ENCODE measurements around the gene ATRX. TPM values are rescaled to one million over a fixed set of nuclear protein-coding genes. Genes with fewer than 3 reads are reported as not detected.

ATRX gene
- total RNA-seq, 4 donors from 2014 or later: 79.3 to 309 (median 99.6) TPM

DNA sequence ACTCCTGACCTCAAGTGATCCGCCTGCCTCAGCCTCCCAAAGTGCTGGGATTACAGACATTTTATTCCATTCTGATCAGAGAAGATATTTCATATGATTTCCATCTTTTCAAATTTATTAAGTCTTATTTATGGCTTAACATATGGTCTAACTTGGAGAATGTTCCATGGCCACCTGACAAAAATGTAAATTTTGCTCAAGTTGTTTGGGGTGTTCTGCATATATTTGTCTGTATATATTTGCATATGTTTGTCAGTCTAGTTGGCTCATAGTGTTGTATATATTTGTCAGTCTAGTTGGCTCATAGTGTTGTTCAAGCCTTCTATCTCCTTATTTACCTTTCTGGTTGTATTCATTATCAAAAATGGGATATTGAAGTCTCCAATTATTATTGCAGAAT is 16.2 kb upstream of the ATRX start:
- TF ChIP-seq POLR2A (IDR thresholded peaks at IDR 0.05): no peak
- TF ChIP-seq, protein P1, sequence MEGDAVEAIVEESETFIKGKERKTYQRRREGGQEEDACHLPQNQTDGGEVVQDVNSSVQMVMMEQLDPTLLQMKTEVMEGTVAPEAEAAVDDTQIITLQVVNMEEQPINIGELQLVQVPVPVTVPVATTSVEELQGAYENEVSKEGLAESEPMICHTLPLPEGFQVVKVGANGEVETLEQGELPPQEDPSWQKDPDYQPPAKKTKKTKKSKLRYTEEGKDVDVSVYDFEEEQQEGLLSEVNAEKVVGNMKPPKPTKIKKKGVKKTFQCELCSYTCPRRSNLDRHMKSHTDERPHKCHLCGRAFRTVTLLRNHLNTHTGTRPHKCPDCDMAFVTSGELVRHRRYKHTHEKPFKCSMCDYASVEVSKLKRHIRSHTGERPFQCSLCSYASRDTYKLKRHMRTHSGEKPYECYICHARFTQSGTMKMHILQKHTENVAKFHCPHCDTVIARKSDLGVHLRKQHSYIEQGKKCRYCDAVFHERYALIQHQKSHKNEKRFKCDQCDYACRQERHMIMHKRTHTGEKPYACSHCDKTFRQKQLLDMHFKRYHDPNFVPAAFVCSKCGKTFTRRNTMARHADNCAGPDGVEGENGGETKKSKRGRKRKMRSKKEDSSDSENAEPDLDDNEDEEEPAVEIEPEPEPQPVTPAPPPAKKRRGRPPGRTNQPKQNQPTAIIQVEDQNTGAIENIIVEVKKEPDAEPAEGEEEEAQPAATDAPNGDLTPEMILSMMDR (IDR thresholded peaks at IDR 0.05): no peak
- Histone ChIP-seq H3K4me3 (no peak overlapping the region), H3K27me3 (no peaks in the 10 kb centered on the region), H3K36me3 (no peaks in the 10 kb centered on the region), H3K27ac (no peak overlapping the region), H3K4me1 (no peaks in the 10 kb centered on the region), H3K9me3 (peaks cover 0 to 3% (median 0%) of the 10 kb centered on the region in 4 donors)
- no peak for DNase-seq

DNA sequence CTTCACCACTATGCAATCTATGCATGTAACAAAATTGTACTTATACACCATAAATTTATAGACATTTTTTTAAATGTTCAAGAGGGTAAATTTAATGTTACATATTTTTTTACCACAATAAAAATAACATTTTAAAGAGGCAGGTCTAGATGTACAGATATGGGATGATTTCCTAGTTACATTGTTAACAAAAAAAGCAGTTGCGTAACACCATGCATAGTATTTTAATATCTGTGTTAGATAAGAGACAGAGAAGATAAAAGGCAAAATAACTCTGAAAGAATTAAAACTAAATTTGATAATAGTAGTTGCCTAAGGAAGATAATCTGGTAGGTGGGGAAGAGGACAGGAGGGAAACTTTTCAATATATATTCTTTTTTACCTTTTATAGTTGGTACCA is 9.1 kb upstream of the ATRX start:
- Histone ChIP-seq H3K27me3 (no peaks in the 10 kb centered on the region), H3K4me3 (no peak overlapping the region), H3K9me3 (no peaks in the 10 kb centered on the region), H3K4me1 (no peaks in the 10 kb centered on the region), H3K27ac (no peak overlapping the region), H3K36me3 (no peaks in the 10 kb centered on the region)
- TF ChIP-seq, protein P1 (IDR thresholded peaks at IDR 0.05): no peak
- TF ChIP-seq POLR2A (IDR thresholded peaks at IDR 0.05): no peak
- DNase-seq: no peak

DNA sequence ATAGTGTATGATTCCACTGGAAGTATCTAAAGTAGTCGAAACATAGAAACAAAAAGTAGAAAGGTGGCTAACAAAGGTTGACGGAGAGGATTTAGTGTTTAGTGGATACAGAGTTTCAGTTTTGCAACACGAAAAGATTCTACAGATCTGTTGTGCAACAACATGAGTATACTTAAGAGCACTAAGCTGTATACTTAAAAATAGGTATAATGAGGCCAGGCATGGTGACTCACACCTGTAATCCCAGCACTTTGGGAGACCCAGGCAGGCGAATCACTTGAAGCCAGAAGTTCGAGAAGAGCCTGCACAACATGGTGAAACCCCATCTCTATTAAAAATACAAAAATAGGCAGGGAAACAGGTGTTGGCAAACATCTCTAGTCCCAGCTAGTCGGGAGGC is 7.9 kb upstream of the ATRX start:
- Histone ChIP-seq H3K27ac (no peak overlapping the region), H3K9me3 (no peaks in the 10 kb centered on the region), H3K4me1 (no peaks in the 10 kb centered on the region), H3K4me3 (no peak overlapping the region), H3K27me3 (no peaks in the 10 kb centered on the region), H3K36me3 (no peaks in the 10 kb centered on the region)
- no peak for TF ChIP-seq POLR2A (IDR thresholded peaks at IDR 0.05)
- TF ChIP-seq, protein P1 (IDR thresholded peaks at IDR 0.05): no peak
- DNase-seq: no peak

DNA sequence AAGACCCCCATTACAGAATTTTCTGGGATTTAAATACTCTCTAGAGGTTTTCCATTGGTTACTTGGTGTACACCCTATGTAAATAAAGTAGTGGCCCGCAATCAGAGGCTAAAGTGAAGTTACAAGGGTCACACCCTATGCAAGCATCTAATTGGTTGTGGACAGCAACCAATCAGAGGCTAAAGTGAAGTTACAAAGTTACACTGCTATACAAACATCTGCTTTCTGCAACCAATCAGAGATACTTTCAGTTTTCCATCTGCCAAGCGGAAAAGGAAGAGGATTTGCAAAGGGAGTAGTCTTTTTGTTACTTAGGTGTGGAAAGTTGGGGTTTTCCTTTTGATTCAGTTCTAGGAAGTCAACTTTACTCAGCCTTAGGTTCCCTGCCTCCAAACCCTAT is 2.0 kb upstream of the ATRX start:
- TF ChIP-seq, protein P1 (IDR thresholded peaks at IDR 0.05): no peak
- no peak for TF ChIP-seq POLR2A (IDR thresholded peaks at IDR 0.05)
- Histone ChIP-seq H3K36me3 (no peaks in the 10 kb centered on the region), H3K4me3 (peak overlapping the region in 3 of 4 donors; percentile 24 to 32 (median 25)), H3K27ac (peak overlapping the region in 2 of 4 donors; percentile 8 to 38), H3K27me3 (no peaks in the 10 kb centered on the region), H3K9me3 (no peaks in the 10 kb centered on the region), H3K4me1 (no peaks in the 10 kb centered on the region)
- DNase-seq: no peak

DNA sequence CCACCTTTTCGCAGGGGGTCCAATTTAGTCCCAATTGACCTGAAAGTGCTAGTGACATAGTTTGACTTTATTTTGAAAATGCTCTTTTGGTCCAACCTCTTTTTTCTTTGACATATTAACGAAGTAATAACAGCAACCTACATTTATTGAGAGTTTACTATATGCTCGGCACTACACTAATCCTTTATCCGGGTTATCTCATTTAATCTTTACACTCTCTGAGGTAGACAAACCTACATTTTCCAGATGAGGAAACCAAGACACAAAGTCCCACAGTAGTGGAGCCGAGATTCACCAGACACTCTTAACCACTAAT is 307 bp upstream of the ATRX start:
- no peaks in the 10 kb centered on the region for H3K36me3 ChIP-seq
- peak overlapping the region; percentile 53 to 76 (median 68) for H3K4me3 ChIP-seq
- H3K4me1 ChIP-seq: no peaks in the 10 kb centered on the region
- peak overlapping the region; percentile 83 to 93 (median 86) for H3K27ac ChIP-seq
- no peaks in the 10 kb centered on the region for H3K27me3 ChIP-seq
- no peak for DNase-seq
- no peaks in the 10 kb centered on the region for H3K9me3 ChIP-seq
- TF ChIP-seq, protein P1 (IDR thresholded peaks at IDR 0.05): no peak
- no peak for TF ChIP-seq POLR2A (IDR thresholded peaks at IDR 0.05)

DNA sequence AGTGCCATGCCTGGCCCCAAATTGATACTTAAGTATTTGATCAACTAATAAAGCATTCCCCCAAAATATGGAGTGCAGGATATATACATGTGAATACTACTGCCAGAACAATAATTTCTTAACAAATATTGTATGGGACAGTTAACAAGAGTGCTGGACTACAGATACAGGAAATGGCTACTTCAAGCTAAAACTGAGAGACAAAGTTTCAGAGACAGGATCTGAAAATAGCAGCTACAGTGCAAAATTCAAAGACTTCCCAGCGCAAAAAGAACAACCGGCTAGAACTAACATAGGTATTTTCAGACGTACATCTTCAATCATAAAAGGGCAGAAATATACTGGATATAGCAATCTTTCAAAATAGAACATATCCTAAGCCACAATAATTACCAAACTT is 6.3 kb downstream of the ATRX start:
- no peaks in the 10 kb centered on the region for H3K36me3 ChIP-seq
- DNase-seq: no peak
- TF ChIP-seq, protein P1 (IDR thresholded peaks at IDR 0.05): no peak
- no peak for TF ChIP-seq POLR2A (IDR thresholded peaks at IDR 0.05)
- H3K9me3 ChIP-seq: no peaks in the 10 kb centered on the region
- H3K27me3 ChIP-seq: no peaks in the 10 kb centered on the region
- H3K4me3 ChIP-seq: no peak overlapping the region
- H3K4me1 ChIP-seq: no peaks in the 10 kb centered on the region
- no peak overlapping the region for H3K27ac ChIP-seq
